Endothelial cell of umbilical vein (primary cell): ENCODE measurements around the gene SYNE1. TPM values are rescaled to one million over a fixed set of nuclear protein-coding genes. Genes with fewer than 3 reads are reported as not detected.

Experiments used
- BruUV-seq: library from RNA; stranded (reverse); fragments of 400-500 nt; replicated peaks from 2 replicates; lab custom pipeline; 2021; lab: Mats Ljungman, UMichigan
- CTCF ChIA-PET: fragments of 300-600, 350-600 bp; sonication (Branson Sonifier 250); formaldehyde crosslinking; loops from one replicate; lab custom pipeline; 2021; ENCODE audit warnings: antibody characterized with exemption, inconsistent platforms; lab: Charles Lee
- POLR2A ChIA-PET: fragments of 300-600, 350-600 bp; sonication (Branson Sonifier 250); formaldehyde crosslinking; loops from one replicate; lab custom pipeline; 2021; ENCODE audit warnings: antibody characterized with exemption, inconsistent platforms; lab: Charles Lee
- DNase-seq: peaks from one replicate; pipeline ENCODE4 v3.0.0-alpha.2; 2011; ENCODE audit warnings: low read depth, low spot score
- FAIRE-seq: peaks from 2 replicates; lab custom pipeline; 2011; peaks lifted over from hg19 to GRCh38; lab: Jason Lieb, UNC
- H2AFZ ChIP-seq: 2 replicates; pipeline ENCODE4 v1.6.0; 2012; ENCODE audit warnings: low read depth, low read length, control low read depth, inconsistent platforms
- H3K27ac ChIP-seq: 2 replicates; pipeline ENCODE4 v1.5.1; 2011; ENCODE audit warnings: low read depth, mild to moderate bottlenecking, control low read depth, low read length, moderate library complexity; ENCODE audit not compliant: insufficient read depth
- H3K27me3 ChIP-seq, 2 experiments: 2 replicates each; pipeline versions ENCODE4 v1.6.0 to v1.6.1; 2011; ENCODE audit warnings: low read length in 2 of 2, mixed read lengths in 1 of 2; ENCODE audit not compliant: control insufficient read depth in 2 of 2, insufficient read depth in 2 of 2
- H3K36me3 ChIP-seq, 2 experiments: 2 replicates in 1 of 2; 3 replicates in 1 of 2; pipeline ENCODE4 v1.5.1; 2011; ENCODE audit warnings: low read length in 2 of 2, mild to moderate bottlenecking in 1 of 2, moderate library complexity in 1 of 2; ENCODE audit not compliant: control insufficient read depth in 2 of 2, insufficient read depth in 2 of 2; ENCODE audit errors: extremely low read depth in 1 of 2
- H3K4me1 ChIP-seq: 3 replicates; pipeline ENCODE4 v1.5.1; 2011; ENCODE audit warnings: mild to moderate bottlenecking, low read length; ENCODE audit not compliant: control insufficient read depth, insufficient read depth; ENCODE audit errors: extremely low read depth
- H3K4me2 ChIP-seq: 2 replicates; pipeline ENCODE4 v1.6.1; 2011; ENCODE audit warnings: low read length, control low read depth, mixed read lengths; ENCODE audit not compliant: insufficient read depth
- H3K4me3 ChIP-seq, 3 experiments: fragments of 200-600 bp in 1 of 3; sonication (generic), shearing (Covaris generic) in 1 of 3; replicated peaks in 1 of 3; 2 replicates each; pipeline ENCODE4 v1.5.1; 2011 to 2016; ENCODE audit warnings: control low read depth in 3 of 3, low read length in 3 of 3, mild to moderate bottlenecking in 2 of 3, inconsistent platforms in 1 of 3, low read depth in 1 of 3, moderate library complexity in 1 of 3; ENCODE audit not compliant: insufficient read depth in 1 of 3
- H3K79me2 ChIP-seq: 2 replicates; pipeline ENCODE4 v1.6.0; 2012; ENCODE audit warnings: low read length, inconsistent platforms; ENCODE audit not compliant: control insufficient read depth, insufficient read depth
- H3K9ac ChIP-seq: replicated peaks from 2 replicates; pipeline ENCODE3; 2011; ENCODE audit warnings: low read length, control low read depth; ENCODE audit not compliant: insufficient read depth; ENCODE audit errors: extremely low read depth
- H3K9me1 ChIP-seq: replicated peaks from 3 replicates; pipeline ENCODE4 v1.6.0; 2011; ENCODE audit warnings: mild to moderate bottlenecking, low read length; ENCODE audit not compliant: control insufficient read depth, insufficient read depth; ENCODE audit errors: extremely low read depth
- H3K9me3 ChIP-seq: replicated peaks from 2 replicates; pipeline ENCODE4 v1.5.1; 2012; ENCODE audit warnings: low read length, inconsistent platforms; ENCODE audit not compliant: control insufficient read depth, insufficient read depth
- H4K20me1 ChIP-seq: replicated peaks from 2 replicates; pipeline ENCODE3; 2011; ENCODE audit warnings: mild to moderate bottlenecking, low read length; ENCODE audit not compliant: control insufficient read depth, insufficient read depth; ENCODE audit errors: extremely low read depth
- EZH2 ChIP-seq: IDR thresholded peaks from 2 replicates; pipeline ENCODE4 v1.6.1; 2012; ENCODE audit warnings: borderline replicate concordance, low read depth, mild to moderate bottlenecking, moderate library complexity, low read length, inconsistent platforms; ENCODE audit not compliant: severe bottlenecking
- FOS ChIP-seq: IDR thresholded peaks from 2 replicates; pipeline ENCODE4 v1.6.1; 2011; ENCODE audit warnings: mild to moderate bottlenecking, low read length, moderate library complexity, borderline replicate concordance; ENCODE audit not compliant: insufficient read depth
- GATA2 ChIP-seq: IDR thresholded peaks from 2 replicates; pipeline ENCODE4 v1.7.0; 2011; ENCODE audit warnings: low read depth, mild to moderate bottlenecking, moderate library complexity, mixed read lengths, low read length; ENCODE audit not compliant: insufficient read length, insufficient read depth
- JUN ChIP-seq: IDR thresholded peaks from 2 replicates; pipeline ENCODE4 v1.6.1; 2011; ENCODE audit warnings: borderline replicate concordance, low read depth; ENCODE audit not compliant: insufficient read length, insufficient read depth
- MYC ChIP-seq: IDR thresholded peaks from one replicate; pipeline ENCODE4 v1.6.1; 2011; ENCODE audit warnings: mild to moderate bottlenecking, low read depth, low read length
- POLR2A ChIP-seq: IDR thresholded peaks from 2 replicates; pipeline ENCODE4 v1.6.1; 2012; ENCODE audit warnings: low read depth, mild to moderate bottlenecking, control low read depth, low read length
- POLR2AphosphoS5 ChIP-seq: IDR thresholded peaks from 2 replicates; pipeline ENCODE4 v1.6.1; 2012; ENCODE audit warnings: low read depth, mild to moderate bottlenecking, control low read depth, low read length, moderate library complexity; ENCODE audit not compliant: insufficient read depth
- dilution Hi-C: fragments of 300-500 bp; cut with MboI; formaldehyde crosslinking; loops from one replicate; pipeline ENCODE4 v1.15.0; 2019; ENCODE audit warnings: low sequenced_read_pairs; ENCODE audit not compliant: extremely low pct_ligation_motif_present
- intact Hi-C: fragments of 100-400 bp; cut with micrococcal nuclease; formaldehyde crosslinking; loops from one replicate; pipeline ENCODE4 v1.10.0; 2022
- polyA plus RNA-seq, 4 experiments: library from polyadenylated mRNA; depleted of rRNA in 3 of 4; stranded (reverse) in 3 of 4; unstranded in 1 of 4; fragments of >200 nt; gene quantifications; 2 replicates each; pipeline versions ENCODE4 v1.2.1 to v1.2.3, GENCODE V29; 2011 to 2012; ENCODE audit warnings: missing spikeins in 1 of 4
- total RNA-seq: library from RNA; stranded (reverse); gene quantifications from 2 replicates; pipeline ENCODE4 v1.2.3, GENCODE V29; 2021
- TF ChIP-seq, protein P1 (sequence below): IDR thresholded peaks from 2 replicates; pipeline ENCODE4 v1.6.1; 2011; ENCODE audit not compliant: insufficient read depth, insufficient read length
- TF ChIP-seq, protein P2 (sequence below), 2 donors: IDR thresholded peaks; 1 replicate in 1 of 2; 2 replicates in 1 of 2; pipeline ENCODE4 v1.5.1; 2011; ENCODE audit warnings: low read length in 2 of 2, mild to moderate bottlenecking in 2 of 2, moderate library complexity in 2 of 2, control low read depth in 1 of 2, inconsistent platforms in 1 of 2, low read depth in 1 of 2; ENCODE audit not compliant: insufficient read depth in 1 of 2; ENCODE audit errors: extremely low read depth in 1 of 2

SYNE1 gene
- total and polyA plus RNA-seq, 2 donors (not counting 3 experiments of a cell fraction or from before 2014, with no cell fraction given) = 26.5 to 52.3 TPM

DNA sequence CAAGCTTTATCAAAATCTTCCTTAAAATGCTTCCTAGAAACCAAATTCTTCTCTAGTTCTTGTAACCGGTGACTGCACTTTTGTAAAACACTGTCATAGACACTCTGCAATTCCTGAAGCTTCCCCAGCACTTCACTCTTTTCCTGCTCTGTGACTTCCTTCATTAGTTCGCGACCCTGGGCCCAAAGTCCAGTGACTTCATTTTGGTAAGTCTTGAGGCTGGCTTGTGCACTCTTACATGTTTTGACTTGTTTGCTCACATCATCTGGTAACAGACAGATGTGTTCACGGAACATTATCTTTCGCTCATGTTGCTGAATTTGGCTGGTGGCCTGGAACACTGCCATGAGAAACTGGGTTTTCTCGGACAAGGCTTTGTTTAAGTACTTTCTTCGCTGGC lies 306.2 kb downstream of the SYNE1 start:
- DNase-seq = no peak
- no peaks in the 10 kb centered on the region for H4K20me1 ChIP-seq
- CTCF ChIA-PET = interaction anchor here (0.7 to 3.2 kb wide), 6 partner anchors 8 to 655 kb away, joined by 3 to 15 read pairs (median 4); no protein-coding TSS in a partner anchor
- no peaks in the 10 kb centered on the region for H3K79me2 ChIP-seq
- no peak overlapping the region for H3K4me3 ChIP-seq
- no peak overlapping the region for H2AFZ ChIP-seq
- H3K27ac ChIP-seq = no peak overlapping the region
- intact Hi-C loops = loop anchor here (10.0 kb wide), 1 partner anchor 126 kb away; no protein-coding TSS in a partner anchor
- H3K9me1 ChIP-seq = no peaks in the 10 kb centered on the region
- H3K27me3 ChIP-seq = no peaks in the 10 kb centered on the region
- no peak for TF ChIP-seq POLR2AphosphoS5
- no peak for TF ChIP-seq GATA2
- no peak for TF ChIP-seq JUN
- no peak for TF ChIP-seq FOS
- TF ChIP-seq, protein P1, sequence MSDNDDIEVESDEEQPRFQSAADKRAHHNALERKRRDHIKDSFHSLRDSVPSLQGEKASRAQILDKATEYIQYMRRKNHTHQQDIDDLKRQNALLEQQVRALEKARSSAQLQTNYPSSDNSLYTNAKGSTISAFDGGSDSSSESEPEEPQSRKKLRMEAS = no peak
- no peak for TF ChIP-seq POLR2A
- TF ChIP-seq MYC = no peak
- TF ChIP-seq, protein P2, sequence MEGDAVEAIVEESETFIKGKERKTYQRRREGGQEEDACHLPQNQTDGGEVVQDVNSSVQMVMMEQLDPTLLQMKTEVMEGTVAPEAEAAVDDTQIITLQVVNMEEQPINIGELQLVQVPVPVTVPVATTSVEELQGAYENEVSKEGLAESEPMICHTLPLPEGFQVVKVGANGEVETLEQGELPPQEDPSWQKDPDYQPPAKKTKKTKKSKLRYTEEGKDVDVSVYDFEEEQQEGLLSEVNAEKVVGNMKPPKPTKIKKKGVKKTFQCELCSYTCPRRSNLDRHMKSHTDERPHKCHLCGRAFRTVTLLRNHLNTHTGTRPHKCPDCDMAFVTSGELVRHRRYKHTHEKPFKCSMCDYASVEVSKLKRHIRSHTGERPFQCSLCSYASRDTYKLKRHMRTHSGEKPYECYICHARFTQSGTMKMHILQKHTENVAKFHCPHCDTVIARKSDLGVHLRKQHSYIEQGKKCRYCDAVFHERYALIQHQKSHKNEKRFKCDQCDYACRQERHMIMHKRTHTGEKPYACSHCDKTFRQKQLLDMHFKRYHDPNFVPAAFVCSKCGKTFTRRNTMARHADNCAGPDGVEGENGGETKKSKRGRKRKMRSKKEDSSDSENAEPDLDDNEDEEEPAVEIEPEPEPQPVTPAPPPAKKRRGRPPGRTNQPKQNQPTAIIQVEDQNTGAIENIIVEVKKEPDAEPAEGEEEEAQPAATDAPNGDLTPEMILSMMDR (IDR thresholded peaks at IDR 0.05; ENCODE audit: extremely low read depth in 1 of 2, insufficient read depth in 1 of 2, low read depth in 1 of 2, low read length in 2 of 2) = no peak
- TF ChIP-seq EZH2 = no peak
- dilution Hi-C loops = no loop called here
- no peak for FAIRE-seq
- H3K36me3 ChIP-seq = no peaks in the 10 kb centered on the region
- no peaks in the 10 kb centered on the region for H3K4me1 ChIP-seq
- H3K9ac ChIP-seq = no peak overlapping the region
- POLR2A ChIA-PET = no interaction called here
- H3K4me2 ChIP-seq = no peak overlapping the region
- BruUV-seq = no TSS peak
- no peaks in the 10 kb centered on the region for H3K9me3 ChIP-seq
